HG03135 (cell line): Measurements from ENCODE around the gene CHIC1.
A peak's percentile ranks its signal among the peaks of the same experiment; 100 is the strongest.
"Not testable (repeated sequence)": the region's sequence is repeated elsewhere in the genome, so short reads cannot be mapped to it uniquely, and the experiment has no call there.

Experiments used
- ATAC-seq: cut with Tn5 transposase; IDR thresholded peaks from one replicate; pipeline ENCODE4 v1.9.1; 2021; ENCODE audit warnings: mild to moderate bottlenecking, moderate library complexity; ENCODE audit not compliant: unreplicated experiment

Gene CHIC1

DNA sequence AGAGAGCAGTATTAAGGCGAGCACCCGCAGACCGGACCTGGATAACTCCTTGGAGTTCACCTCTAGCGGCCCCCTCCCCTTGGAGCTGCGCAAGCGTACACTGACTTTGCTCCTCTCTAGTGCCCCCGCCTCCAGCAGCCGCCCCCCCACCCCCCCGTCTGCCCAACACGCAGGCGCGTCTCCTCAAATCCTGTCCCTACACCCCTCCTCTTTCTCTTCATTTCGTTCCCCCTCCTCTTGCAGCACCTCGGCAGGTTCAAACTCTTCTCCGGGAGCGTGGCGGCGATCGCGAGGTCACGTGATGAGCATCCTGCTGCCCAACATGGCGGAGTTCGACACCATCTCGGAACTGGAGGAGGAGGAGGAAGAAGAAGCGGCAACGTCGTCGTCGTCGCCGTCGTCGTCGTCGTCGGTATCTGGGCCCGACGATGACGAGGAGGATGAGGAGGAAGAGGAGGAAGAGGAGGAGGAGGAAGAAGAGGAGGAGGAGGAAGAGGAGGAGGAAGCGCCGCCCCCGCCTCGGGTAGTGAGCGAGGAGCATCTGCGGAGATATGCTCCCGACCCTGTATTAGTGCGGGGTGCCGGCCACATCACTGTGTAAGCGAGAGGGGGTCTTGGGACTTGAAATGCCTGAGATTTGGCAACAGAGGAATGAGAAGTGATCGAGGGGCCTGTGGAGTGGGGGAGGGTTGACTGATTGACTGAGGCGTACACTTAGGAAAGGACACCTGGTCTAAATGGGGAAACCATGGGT is at the start of gene CHIC1:
Gene CHIC1 (plus strand): TSS at position 214 of the 754 bp plus-strand sequence. CDS start 88 bp downstream, at position 302.
- ATAC-seq, result peak; percentile 55

GRCh38 chrX:73522823-73523222 is 40.2 kb upstream of the CHIC1 start:
- not testable (repeated sequence) for ATAC-seq

DNA sequence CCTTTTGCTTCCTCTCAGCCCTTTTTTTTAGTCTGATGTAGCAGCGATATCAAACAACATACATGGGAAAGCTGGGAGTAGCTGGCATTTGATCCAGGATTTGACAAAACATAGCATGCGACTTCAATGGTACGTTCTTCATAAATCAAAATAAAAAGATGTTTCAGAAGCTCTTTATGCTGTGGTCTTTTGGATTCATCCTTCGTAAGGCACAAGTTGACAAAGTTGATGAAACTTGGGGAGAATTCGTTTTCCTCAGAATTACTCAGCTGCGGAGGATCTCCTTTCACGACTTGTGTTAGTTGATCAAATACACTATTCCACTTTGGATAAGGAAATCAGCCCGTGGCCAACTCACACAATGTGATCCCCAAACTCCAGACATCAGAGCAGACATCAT is 38.1 kb upstream of the CHIC1 start:
- ATAC-seq, result no peak

GRCh38 chrX:73525928-73526690 is 36.9 kb upstream of the CHIC1 start:
- ATAC-seq, result no peak

DNA sequence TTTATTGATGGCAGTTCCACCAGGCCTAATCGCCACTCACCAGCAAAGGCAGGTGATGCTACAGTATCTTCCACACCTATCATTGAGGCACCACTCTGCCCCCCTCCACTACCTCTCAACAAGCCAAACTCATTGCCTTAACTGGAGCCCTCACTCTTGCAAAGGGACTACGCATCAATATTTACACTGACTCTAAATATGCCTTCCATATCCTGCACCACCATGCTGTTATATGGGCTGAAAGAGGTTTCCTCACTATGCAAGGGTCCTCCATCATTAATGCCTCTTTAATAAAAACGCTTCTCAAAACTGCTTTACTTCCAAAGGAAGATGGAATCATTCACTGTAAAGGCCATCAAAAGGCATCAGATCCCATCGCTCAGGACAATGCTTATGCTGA is 31.3 kb upstream of the CHIC1 start:
- not testable (repeated sequence) for ATAC-seq

GRCh38 chrX:73556159-73556558 is 6.8 kb upstream of the CHIC1 start:
- ATAC-seq, result no peak

DNA sequence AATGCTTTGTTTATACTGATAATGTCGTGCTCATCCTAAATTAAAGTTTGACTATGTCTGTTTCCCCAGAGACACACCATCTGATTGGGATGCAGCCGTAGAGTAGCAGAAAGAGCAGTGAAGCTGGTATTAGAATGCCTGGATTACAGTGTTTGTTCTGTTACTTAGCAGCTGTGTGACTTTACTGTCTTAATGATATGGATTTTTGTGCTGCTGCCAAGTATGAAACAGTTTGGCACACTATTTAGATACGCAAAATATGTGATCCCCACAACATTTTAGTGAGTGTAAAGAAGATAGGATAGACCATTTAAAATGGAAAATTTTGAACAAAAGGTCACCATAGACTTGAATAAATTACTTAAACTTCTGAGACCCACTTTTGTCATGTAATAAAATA is 1.2 kb upstream of the CHIC1 start:
- no peak for ATAC-seq

DNA sequence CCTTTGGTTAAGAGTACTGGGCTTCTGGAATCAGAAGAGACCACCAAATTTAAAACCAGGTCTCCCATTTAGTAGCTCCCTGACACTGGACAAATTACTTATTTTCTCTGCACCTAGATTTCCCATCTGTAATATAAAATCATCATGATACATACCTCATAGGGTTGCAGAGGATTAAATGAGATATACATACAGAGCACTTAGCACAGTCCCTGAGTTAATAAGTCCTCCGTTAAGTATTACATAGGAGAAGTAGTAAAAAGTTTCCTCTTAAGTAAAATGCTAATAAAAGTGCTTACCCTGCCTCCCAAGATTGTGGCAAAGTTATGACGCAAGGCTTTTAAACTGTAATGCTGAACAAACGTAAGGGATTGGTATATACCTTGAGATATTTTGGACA is 539 bp upstream of the CHIC1 start:
- peak; percentile 12 for ATAC-seq

- ATAC-seq, result peak; percentile 40
Measured at GRCh38 chrX:73563738-73564068, 706 bp downstream of the CHIC1 start.

GRCh38 chrX:73577361-73577760 is 14.4 kb downstream of the CHIC1 start:
- no peak for ATAC-seq

DNA sequence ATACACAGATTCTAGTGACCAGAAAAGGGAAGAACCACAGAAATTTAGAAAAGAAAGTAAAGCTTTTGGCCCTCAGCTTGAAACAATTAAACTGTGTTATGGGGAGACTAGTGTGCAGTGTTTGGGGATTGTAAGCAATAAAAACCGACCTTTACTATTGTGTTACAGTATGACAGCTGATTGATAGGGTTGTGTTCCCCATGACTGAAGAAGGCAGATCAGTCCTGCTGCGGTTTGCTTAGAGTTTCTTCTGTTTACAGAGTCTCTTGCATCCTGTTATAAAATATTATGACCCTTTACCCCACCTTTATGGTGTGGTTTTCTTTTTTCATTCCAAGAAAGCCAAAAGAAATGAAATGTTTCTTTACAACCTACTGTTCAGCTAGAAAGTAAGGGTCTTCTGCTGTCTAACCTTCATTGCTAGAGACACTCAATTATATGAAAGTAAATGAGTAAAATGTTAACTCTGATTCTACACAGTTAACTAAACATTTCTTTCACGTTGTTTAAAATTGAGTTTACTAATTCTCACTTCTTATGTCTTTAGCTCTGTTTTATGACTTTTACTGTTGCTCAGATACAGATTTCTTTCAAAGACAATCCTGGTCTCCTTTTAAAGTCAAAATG is 18.1 kb downstream of the CHIC1 start:
- ATAC-seq, result peak; percentile 60

GRCh38 chrX:73597758-73598157 is 34.8 kb downstream of the CHIC1 start:
- ATAC-seq, result not testable (repeated sequence)

- ATAC-seq, result no peak
Measured at GRCh38 chrX:73615022-73615421, 52.0 kb downstream of the CHIC1 start.

- not testable (repeated sequence) for ATAC-seq
Measured at GRCh38 chrX:73641669-73642068, 78.7 kb downstream of the CHIC1 start.

GRCh38 chrX:73647212-73647611 is 84.2 kb downstream of the CHIC1 start:
- no peak for ATAC-seq

DNA sequence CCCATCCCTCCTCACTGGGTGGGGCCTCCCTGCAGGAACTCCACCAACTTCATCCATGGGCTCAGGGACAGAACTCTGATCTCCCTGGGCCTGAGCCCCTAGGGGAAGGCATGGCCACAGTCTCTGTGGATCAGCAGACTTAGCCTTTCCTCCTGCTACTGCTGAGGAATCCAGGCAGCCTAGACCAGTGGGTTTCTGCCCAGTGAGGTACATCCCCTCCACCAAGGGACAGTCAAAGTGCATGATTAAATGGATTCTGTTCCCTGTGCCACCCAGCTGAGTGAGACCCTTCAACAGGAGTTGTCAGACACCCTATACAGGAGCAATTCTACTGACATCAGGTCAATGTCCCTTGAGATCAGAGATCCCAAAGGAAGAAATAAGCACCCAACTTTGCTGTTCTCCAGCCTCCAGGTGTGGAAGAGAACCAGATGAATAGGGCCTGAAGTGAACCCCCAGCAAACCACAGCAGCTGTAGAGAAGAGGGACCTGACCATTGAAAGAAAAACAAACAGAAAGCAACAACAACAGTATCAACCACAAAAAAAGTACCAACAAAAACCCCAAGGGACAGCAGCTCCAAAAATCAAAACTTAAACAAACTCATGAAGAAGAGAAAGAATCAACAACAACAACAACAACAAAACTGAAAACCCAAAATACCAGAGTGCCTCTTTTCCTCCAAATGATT is 84.8 kb downstream of the CHIC1 start:
- no peak for ATAC-seq

DNA sequence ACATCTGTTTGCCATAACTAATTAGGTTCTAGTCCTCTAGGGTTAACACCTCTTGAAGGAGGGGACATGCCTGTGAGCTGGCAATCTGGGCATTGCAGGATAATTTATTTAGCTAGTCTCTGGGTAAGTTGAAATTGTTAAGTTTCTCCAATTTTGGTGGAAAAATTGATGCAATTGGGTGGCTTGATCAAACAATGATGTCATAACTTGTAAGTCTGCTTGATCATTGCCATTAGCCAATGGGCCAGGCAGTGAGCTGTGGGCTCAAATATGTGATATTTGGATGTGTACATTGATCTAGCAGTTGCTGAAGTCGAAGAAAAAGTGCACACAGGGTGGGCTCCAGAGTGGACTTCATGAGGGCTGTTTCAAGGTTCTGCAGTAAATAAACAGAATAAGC is 98.3 kb downstream of the CHIC1 start:
- ATAC-seq, result not testable (repeated sequence)

GRCh38 chrX:73668779-73669178 is 105.8 kb downstream of the CHIC1 start:
- no peak for ATAC-seq

GRCh38 chrX:73681408-73681807 is 118.4 kb downstream of the CHIC1 start:
- no peak for ATAC-seq

DNA sequence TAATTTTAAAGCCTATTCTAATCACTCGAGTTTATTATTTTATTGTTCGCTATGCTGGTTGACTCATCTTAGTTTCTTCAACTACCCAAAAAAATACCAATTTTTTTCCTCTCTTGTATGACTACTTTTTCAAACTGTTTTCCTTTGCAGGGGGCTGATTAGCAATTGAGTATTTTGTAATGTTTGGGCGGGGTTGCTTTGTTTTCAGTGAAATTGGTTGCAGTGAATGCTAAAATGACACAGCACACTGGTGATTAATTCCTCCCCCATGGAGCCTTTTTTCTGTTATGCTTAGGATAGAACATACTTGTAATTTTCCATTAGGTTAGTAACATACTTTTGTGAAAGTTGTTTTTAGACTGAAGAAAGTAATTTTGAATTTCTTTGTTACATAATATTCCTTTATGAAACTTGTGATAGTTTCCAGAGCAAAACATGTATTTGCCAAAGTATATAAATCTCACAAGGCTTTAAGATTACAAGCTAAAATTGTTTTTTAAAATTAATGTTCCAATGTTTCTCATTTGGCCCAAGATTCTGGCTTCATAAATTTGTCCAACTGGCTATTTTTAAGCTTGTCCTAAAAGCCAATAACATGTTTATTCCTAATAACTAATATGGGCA is 120.4 kb downstream of the CHIC1 start:
- ATAC-seq, result no peak

DNA sequence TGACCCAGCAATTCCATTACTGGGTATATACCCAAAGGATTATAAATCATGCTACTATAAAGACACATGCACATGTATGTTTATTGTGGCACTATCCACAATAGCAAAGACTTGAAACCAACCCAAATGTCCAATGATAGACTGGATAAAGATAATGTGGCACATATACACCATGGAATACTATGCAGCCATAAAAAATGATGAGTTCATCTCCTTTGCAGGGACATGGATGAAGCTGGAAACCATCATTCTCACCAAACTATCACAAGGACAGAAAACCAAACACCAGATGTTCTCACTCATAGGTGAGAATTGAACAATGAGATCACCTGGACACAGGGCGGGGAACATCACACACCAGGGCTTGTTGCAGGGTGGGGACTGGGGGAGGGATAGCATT is 144.0 kb downstream of the CHIC1 start:
- not testable (repeated sequence) for ATAC-seq
